Nephron (organoid): ENCODE measurements around the gene POC1A.

Source experiments
- H3K27ac Mint-ChIP-seq, 3 experiments: 2 replicates each; pipeline ENCODE4 v1.8.0; 2020; ENCODE audit warnings: mixed read lengths in 3 of 3, mild to moderate bottlenecking in 2 of 3, moderate library complexity in 1 of 3
- H3K27me3 Mint-ChIP-seq: 2 replicates; pipeline ENCODE4 v1.8.0; 2021; ENCODE audit warnings: low read depth, mild to moderate bottlenecking, moderate library complexity, mixed read lengths
- H3K36me3 Mint-ChIP-seq: 2 replicates; pipeline ENCODE4 v1.8.0; 2020; ENCODE audit warnings: low read depth, mixed read lengths
- H3K4me1 Mint-ChIP-seq: 2 replicates; pipeline ENCODE4 v1.8.0; 2020; ENCODE audit warnings: mixed read lengths
- H3K4me3 Mint-ChIP-seq, 3 experiments: 2 replicates each; pipeline ENCODE4 v1.8.0; 2020; ENCODE audit warnings: mild to moderate bottlenecking in 3 of 3, mixed read lengths in 3 of 3, moderate library complexity in 2 of 3
- H3K9me3 Mint-ChIP-seq: 2 replicates; pipeline ENCODE4 v1.8.0; 2020; ENCODE audit warnings: mixed read lengths
- TF ChIP-seq, protein P1 (sequence below), 3 experiments: fragments of 200-600 bp; sonication (generic); IDR thresholded peaks; one replicate each; pipeline ENCODE4 v1.5.0; 2021; ENCODE audit warnings: antibody characterized with exemption in 3 of 3; ENCODE audit not compliant: unreplicated experiment in 3 of 3

POC1A gene

DNA sequence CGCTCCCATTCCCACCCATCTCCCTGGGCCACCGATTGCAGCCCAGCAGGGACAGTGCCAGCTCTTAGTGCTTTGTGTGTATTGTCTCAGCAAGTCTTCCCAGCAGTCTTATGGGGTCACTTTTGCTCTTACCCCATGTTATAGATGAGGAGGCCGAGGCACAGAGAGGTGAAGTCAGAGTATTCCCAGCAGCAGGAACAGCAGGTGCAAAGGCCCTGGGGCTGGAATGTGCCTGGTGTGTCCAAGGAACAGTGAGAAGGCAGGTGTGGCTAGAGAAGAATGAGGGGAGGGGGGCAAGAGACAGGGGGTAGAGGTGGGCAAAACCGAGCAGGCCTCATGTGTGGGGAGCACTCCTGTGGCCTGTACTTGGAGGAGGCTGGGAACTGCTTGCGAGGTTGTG, 85.1 kb downstream of the POC1A start:
- no peak overlapping the region for H3K4me3 Mint-ChIP-seq
- H3K4me1 Mint-ChIP-seq, result peaks cover 58% of the 10 kb centered on the region
- peaks cover 3% of the 10 kb centered on the region for H3K27me3 Mint-ChIP-seq
- no peaks in the 10 kb centered on the region for H3K9me3 Mint-ChIP-seq
- TF ChIP-seq, protein P1, sequence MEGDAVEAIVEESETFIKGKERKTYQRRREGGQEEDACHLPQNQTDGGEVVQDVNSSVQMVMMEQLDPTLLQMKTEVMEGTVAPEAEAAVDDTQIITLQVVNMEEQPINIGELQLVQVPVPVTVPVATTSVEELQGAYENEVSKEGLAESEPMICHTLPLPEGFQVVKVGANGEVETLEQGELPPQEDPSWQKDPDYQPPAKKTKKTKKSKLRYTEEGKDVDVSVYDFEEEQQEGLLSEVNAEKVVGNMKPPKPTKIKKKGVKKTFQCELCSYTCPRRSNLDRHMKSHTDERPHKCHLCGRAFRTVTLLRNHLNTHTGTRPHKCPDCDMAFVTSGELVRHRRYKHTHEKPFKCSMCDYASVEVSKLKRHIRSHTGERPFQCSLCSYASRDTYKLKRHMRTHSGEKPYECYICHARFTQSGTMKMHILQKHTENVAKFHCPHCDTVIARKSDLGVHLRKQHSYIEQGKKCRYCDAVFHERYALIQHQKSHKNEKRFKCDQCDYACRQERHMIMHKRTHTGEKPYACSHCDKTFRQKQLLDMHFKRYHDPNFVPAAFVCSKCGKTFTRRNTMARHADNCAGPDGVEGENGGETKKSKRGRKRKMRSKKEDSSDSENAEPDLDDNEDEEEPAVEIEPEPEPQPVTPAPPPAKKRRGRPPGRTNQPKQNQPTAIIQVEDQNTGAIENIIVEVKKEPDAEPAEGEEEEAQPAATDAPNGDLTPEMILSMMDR (IDR thresholded peaks at IDR 0.05; ENCODE audit: unreplicated experiment in 3 of 3), result no peak
- peak overlapping the region; percentile 94 to 99 (median 97) for H3K27ac Mint-ChIP-seq
- no peaks in the 10 kb centered on the region for H3K36me3 Mint-ChIP-seq

DNA sequence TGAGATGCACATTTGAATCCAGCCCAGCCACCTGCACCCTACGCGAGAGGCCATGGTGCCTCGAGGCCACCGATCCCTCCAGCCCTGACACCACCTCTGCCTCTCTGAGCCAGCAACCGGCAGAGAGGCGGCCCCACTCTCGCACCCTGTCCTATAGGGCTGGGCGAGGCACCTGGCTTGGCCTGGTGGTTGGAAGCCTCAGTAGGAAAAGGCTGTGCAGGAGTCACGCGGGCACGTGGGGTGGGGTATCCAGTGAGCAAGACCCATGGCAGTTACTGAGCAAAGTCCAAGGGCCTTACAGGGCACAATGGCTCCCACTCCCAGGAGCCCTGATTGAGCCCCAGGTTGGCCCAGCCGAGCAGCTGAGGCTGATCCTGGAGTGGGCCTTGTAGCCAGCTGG, 85.5 kb downstream of the POC1A start:
- Mint-ChIP-seq H3K4me1 (peaks cover 61% of the 10 kb centered on the region), H3K4me3 (no peak overlapping the region), H3K9me3 (no peaks in the 10 kb centered on the region), H3K36me3 (no peaks in the 10 kb centered on the region), H3K27ac (peak overlapping the region; percentile 94 to 99 (median 97)), H3K27me3 (peaks cover 3% of the 10 kb centered on the region)
- TF ChIP-seq, protein P1 (IDR thresholded peaks at IDR 0.05; ENCODE audit: unreplicated experiment in 3 of 3), result no peak

DNA sequence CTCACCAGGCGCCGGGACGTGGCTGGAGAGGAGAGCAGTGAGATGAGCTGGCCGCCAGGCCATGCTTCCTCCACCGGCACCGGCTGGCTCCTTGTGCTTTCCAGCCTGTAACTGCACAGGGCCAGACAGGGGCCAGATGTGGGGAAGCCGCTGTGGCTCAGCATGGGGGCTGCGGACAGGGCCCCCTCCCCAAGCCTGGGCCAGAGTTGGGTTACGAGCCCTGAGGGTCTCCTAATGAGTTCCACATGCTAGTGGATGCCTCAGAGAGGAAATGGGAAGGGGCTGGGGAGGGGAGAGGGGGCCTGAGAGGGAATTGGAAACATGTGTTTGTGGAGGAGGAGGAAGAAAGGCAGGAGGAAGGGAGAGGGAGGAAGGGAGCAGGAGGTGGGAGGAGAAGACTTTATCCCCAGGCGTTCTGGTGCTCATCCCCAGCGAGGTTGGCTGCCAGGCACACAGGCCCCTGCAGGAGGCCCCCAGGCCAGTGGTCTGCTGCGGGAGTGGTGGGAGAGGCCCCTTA, 86.1 kb downstream of the POC1A start:
- Mint-ChIP-seq H3K4me3 (peak overlapping the region; percentile 28 to 42 (median 41)), H3K4me1 (peaks cover 65% of the 10 kb centered on the region), H3K9me3 (no peaks in the 10 kb centered on the region), H3K36me3 (no peaks in the 10 kb centered on the region), H3K27me3 (peaks cover 3% of the 10 kb centered on the region), H3K27ac (peak overlapping the region; percentile 94 to 99 (median 97))
- TF ChIP-seq, protein P1 (IDR thresholded peaks at IDR 0.05; ENCODE audit: unreplicated experiment in 3 of 3), result no peak

DNA sequence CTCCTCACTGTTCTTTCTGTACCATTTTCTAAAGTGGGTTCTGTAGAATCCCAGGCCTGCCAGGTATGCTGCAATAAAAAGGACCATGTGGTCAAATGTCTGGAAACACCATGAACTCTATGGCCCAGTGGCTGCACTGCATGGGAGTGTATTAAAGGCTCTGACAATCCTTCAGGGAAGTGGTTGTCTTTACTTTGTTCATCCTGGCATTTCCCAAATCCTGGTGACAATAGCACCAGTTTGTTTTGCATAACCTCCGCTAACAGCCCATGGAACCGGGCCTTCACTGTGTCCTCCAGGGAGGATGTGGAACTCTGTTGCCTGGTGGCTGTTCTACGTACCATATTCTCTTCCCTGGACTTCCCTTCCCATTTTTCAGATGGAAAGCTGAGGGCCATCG, 86.7 kb downstream of the POC1A start:
- TF ChIP-seq, protein P1 (IDR thresholded peaks at IDR 0.05; ENCODE audit: unreplicated experiment in 3 of 3), result no peak
- H3K36me3 Mint-ChIP-seq, result no peaks in the 10 kb centered on the region
- peaks cover 3% of the 10 kb centered on the region for H3K27me3 Mint-ChIP-seq
- H3K9me3 Mint-ChIP-seq, result no peaks in the 10 kb centered on the region
- H3K4me3 Mint-ChIP-seq, result peak overlapping the region; percentile 28 to 41 (median 40)
- peaks cover 68% of the 10 kb centered on the region for H3K4me1 Mint-ChIP-seq
- H3K27ac Mint-ChIP-seq, result peak overlapping the region; percentile 94 to 99 (median 97)

DNA sequence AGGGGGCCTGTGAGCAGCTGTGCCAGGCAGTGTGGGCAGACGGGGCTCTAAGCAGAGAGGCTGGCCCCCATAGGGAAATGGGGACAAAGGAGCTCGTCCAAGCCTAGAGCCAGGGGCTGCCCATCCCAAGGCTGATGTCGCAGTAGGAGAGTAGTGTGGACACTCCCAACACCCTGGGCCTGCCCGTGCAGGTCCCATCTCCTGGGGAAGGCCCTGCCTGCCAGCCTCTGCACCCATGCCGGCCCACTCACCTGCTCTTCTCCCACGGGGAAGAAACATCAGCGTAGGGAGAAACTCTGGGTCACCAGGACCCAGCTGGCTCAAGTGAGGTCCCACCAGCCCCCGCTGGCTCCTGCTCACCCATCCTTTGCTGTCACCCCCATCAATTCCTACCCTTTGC, 87.2 kb downstream of the POC1A start:
- TF ChIP-seq, protein P1 (IDR thresholded peaks at IDR 0.05; ENCODE audit: unreplicated experiment in 3 of 3), result no peak
- Mint-ChIP-seq H3K9me3 (no peaks in the 10 kb centered on the region), H3K4me3 (peak overlapping the region in 1 of 3 experiments; percentile 40), H3K27ac (peak overlapping the region; percentile 94 to 99 (median 97)), H3K4me1 (peaks cover 64% of the 10 kb centered on the region), H3K27me3 (peaks cover 3% of the 10 kb centered on the region), H3K36me3 (no peaks in the 10 kb centered on the region)

DNA sequence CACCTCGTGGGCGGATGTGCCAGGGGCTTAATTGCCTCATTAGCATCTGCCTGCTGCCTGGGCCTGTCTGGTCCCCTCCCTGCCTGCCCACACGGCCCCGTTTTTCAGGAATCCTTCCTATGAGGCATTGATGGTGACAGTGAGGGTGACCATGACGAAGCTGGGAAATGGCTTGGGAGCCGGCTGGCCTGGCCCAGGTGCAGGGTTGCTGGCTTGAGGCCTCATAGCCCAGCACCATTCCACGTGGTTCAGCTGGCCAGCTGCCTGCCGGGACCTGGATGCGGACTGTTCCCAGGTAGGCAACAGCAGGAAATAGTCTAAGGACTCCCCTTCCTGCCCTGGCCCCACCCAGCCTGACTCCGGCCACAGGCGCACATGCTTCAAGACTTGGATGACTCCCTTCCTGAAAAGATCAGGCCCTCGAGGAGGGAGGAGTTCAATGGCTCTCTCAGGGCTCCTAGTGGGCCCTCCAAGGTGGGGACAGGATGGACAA, 88.9 kb downstream of the POC1A start:
- Mint-ChIP-seq H3K4me3 (no peak overlapping the region), H3K9me3 (no peaks in the 10 kb centered on the region), H3K36me3 (no peaks in the 10 kb centered on the region), H3K4me1 (peaks cover 63% of the 10 kb centered on the region), H3K27ac (peak overlapping the region; percentile 31 to 95 (median 78)), H3K27me3 (peaks cover 3% of the 10 kb centered on the region)
- TF ChIP-seq, protein P1 (IDR thresholded peaks at IDR 0.05; ENCODE audit: unreplicated experiment in 3 of 3), result no peak
